ENCODE results near the gene RBMS2.

DNA sequence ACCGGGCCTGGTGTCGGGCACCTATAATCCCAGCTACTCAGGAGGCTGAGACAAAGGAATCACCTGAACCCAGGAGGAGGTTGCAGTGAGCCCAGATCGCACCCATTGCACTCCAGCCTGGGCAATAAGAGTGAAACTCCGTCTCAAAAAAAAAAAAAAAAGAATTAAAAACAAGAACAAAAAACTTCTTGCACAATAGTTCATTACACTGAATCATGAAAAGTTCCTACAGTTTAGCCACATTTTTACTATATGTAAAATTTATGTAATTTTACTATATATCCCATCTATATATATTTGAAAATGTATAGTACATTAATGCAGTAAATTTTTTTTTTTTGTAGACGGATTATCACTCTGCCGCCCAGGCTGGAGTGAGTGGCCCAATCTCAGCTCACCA is 119.6 kb downstream of the RBMS2 start:
- TF ChIP-seq, protein P1, sequence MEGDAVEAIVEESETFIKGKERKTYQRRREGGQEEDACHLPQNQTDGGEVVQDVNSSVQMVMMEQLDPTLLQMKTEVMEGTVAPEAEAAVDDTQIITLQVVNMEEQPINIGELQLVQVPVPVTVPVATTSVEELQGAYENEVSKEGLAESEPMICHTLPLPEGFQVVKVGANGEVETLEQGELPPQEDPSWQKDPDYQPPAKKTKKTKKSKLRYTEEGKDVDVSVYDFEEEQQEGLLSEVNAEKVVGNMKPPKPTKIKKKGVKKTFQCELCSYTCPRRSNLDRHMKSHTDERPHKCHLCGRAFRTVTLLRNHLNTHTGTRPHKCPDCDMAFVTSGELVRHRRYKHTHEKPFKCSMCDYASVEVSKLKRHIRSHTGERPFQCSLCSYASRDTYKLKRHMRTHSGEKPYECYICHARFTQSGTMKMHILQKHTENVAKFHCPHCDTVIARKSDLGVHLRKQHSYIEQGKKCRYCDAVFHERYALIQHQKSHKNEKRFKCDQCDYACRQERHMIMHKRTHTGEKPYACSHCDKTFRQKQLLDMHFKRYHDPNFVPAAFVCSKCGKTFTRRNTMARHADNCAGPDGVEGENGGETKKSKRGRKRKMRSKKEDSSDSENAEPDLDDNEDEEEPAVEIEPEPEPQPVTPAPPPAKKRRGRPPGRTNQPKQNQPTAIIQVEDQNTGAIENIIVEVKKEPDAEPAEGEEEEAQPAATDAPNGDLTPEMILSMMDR (IDR thresholded peaks at IDR 0.05; ENCODE audit: insufficient read depth, low read depth, low read length) = no peak
- TF ChIP-seq EZH2 (IDR thresholded peaks at IDR 0.05; ENCODE audit: insufficient read depth, low read length) = no peak

All from astrocyte (in vitro differentiated cells and primary cell).